HG03439 (cell line): ENCODE measurements around the gene TTBK2.
"Not testable (repeated sequence)": the region's sequence is repeated elsewhere in the genome, so short reads cannot be mapped to it uniquely, and the experiment has no call there.

Source experiments
- ATAC-seq: cut with Tn5 transposase; IDR thresholded peaks from one replicate; pipeline ENCODE4 v1.9.1; 2021; ENCODE audit warnings: mild to moderate bottlenecking, moderate library complexity; ENCODE audit not compliant: unreplicated experiment

The TTBK2 gene

GRCh38 chr15:42911058-42911592 is 9.5 kb downstream of the TTBK2 start:
- ATAC-seq = no peak

DNA sequence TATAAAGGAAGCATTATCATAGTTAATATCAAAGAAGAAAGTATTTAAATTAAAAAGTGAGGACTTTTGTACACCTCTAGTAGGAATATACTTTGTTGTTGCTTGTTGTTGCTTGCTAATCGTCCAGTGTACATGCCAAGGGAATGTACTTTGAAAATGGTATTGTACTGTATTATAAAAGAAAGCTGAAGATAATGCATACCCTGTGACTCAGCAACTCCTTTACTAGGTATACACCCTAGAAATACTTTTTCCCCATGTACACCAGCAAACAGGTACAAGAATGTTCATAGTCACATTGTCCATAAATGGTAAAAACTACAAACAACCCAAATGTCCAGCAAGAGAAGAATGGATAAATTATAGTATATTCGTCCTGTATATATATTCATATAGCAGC is 12.0 kb downstream of the TTBK2 start:
- no peak for ATAC-seq

DNA sequence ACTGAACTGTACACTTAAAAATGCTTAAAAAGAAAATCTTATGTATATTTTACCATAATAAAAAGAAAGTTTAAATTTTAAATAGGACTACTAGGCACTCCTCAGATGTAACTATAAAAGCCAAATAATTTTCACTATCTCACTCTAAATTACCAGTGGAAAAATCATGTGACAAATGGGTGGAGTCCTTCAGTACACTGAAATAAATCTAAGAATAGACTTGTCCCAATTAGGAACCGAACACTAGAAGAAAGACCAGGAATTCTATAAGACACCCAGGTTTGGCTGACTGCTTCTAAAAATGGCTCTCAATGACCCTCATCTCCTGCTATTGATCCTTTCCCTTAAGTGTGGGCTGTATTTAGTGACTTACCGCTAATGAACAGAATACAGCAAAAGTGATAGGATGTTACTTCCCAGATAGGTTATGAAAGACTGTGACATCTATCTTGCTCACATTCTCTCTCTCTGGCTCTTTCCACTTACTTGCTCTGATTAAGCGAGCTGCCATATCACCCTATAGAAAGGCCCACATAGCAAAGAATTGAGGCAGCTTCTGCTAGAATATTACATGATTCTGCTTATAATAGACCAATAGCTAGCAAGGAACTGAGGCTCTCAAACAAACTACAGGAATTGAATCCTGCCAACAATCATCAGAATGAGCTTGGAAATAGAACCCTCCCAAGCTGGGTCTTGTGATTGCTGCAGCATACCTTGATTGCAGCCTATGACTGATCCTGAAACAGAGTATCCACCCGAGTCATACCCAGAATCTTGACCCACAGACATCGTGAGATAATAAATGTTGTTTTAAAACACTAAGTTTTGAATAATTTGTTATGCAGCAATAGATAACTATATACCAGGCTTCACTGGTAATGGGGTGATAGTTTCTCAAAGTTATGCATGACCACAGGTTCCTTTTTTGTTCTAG is 16.9 kb downstream of the TTBK2 start:
- ATAC-seq = no peak

DNA sequence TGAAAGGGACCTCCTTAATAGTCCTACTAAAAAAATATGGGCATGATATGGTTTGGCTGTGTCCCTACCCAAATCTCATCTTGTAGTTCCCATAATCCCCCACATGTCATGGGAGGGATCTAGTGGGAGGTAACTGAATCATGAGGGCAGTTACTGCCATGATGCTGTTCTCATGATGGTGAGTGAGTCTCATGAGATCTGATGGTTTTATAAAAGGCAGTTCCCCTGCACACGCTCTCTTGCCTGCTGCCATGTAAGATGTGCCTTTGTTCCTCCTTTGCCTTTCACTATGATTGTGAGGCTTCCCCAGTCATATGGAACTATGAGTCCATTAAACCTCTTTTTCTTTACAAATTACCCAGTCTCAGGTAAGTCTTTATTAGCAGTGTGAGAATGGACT is 26.7 kb downstream of the TTBK2 start:
- ATAC-seq = not testable (repeated sequence)

DNA sequence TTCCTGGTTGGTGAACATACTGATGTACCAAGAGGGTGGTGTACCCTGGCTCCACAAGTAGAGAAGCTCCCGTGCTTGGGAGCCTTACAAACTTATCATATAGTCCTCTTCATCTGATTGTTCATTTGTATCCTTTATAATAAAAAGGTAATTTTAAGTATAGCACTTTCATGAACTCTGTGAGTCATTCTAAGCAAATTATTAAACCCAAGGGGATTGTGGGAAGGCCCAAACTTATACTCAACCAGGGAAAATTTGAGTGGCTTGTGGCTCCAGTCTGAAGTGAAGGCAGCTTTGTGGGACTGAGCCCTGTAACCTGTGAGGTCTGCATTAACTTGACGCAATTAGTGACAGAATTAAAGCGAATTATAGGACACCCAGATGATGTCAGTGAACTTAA is 29.0 kb downstream of the TTBK2 start:
- no peak for ATAC-seq

DNA sequence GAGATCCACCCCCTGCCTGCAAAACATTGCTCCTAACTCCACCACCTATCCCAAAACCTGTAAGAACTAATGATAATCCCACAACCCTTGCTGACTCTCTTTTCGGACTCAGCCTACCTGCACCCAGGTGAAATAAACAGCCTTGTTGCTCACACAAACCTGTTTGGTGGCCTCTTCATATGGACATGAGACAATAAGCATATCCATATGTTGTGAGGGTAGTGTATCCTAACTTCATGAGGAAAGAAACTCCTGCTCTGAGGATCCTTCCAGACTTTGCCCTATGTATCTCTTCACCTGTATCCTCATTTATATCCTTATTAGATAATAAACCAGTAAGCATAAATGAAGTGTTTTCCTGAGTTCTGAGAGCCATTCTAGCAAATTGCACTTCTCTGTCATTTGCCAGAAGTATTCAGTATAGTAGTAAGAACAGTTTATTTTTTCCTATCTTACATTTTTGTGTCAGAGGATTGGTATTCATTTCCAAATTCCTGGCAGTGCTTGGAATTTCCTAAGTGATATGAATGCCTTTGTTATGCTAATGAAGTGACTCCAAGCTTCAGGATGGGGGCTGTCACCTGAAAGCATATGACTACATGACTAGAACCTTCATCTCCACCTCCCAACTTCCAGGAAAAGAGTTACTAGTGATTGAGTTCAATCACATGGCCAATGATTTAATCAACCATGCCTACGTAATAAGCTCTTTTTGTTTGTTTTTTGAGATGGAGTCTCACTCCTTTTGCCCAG is 30.2 kb downstream of the TTBK2 start:
- ATAC-seq = no peak

- not testable (repeated sequence) for ATAC-seq
Observed at GRCh38 chr15:42887384-42887783, 33.2 kb downstream of the TTBK2 start.

DNA sequence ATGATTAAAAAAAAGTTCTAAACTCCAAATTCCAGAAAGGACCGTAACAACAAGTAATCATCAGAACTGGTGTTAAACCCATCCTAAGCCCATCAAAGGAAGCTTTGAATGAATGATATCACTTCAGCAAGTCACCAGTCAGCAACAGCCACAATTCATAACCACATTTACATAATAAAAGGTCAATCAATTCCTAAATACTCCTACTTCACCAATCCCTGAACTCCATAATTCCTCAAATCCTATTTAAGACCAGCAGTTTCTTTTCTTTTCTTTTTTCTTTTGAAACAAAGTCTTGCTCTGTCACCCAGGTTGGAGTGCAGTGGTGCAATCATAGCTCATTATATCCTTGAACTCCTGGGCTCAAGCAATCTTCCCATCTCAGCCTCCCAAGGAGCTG is 40.5 kb downstream of the TTBK2 start:
- ATAC-seq = no peak

GRCh38 chr15:42879443-42879842 is 41.1 kb downstream of the TTBK2 start:
- no peak for ATAC-seq

- no peak for ATAC-seq
Observed at GRCh38 chr15:42876224-42876623, 44.4 kb downstream of the TTBK2 start.

DNA sequence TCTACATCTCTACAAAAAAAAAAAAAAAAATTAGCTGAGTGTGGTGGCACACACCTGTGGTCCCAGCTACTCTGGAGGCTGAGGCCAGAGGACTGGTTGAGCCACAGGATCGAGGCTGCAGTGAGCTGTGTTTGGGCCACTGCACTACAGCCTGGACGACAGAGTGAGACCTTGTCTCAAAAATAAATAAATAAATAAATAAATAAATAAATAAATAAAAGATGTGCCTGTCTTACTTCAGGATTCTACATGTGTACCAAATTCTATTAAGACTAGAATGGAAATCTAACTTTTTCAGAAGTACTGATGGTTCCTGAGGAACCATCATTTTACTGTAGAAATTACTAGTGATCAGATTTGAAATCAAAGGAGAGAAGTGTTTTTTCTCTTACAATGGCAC is 51.9 kb downstream of the TTBK2 start:
- no peak for ATAC-seq

GRCh38 chr15:42863572-42864239 is 56.9 kb downstream of the TTBK2 start:
- no peak for ATAC-seq

DNA sequence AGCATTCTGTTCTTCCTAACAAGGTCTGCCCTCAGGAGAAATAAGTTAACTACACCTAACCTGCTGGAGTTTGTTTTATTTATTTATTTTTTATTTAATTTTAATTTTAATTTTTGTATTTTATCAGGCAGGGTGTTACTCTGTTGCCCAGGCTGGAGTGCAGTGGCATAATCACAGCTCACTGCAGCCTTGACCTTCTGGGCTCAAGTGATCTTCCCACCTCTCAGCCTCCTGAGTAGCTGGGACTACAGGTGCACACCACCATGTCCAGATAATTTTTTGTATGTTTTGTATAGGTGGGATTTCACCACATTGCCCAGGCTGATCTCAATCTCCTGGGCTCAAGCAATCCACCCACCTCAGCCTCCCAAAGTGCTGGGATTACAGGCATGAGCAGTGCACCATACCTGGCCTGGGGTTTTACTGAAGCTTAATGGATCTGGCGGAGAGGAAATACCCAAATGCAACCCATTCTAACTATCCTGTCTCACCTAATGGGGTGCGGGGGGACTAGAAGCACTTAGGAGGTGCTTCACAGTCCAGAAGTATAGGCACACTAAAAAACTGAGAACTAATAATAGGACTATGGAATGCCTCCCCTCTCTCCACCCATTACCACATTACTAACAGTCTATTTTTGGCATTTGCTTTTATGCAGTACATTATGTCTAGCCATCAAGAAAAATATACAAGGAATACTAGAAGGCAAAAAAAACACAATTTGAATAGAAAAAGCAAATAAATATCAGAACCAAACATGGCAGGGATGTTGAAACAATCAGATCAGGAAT is 61.4 kb downstream of the TTBK2 start:
- ATAC-seq = no peak

- ATAC-seq = no peak
Observed at GRCh38 chr15:42858540-42858939, 62.0 kb downstream of the TTBK2 start.

GRCh38 chr15:42854576-42854975 is 66.0 kb downstream of the TTBK2 start:
- ATAC-seq = no peak

GRCh38 chr15:42849836-42850235 is 70.7 kb downstream of the TTBK2 start:
- no peak for ATAC-seq

DNA sequence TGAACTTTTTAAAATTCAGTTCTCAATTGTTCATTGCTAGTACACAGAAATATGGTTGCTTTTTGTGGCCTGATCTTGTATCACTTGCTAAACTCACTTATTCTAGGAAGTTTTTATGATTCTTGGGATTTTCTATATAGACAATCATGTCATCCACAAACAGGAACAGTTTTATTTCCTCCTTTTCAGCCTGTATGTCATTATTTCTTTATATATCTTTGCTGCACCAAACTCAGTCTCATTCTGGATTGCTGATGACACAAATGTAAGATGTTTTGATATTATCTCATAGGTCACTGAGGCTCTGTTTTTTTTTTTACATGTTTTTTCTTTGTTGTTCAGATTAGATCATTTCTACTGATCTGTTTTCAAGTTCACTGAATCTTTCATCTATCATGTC is 71.7 kb downstream of the TTBK2 start:
- no peak for ATAC-seq

GRCh38 chr15:42846647-42847046 is 73.9 kb downstream of the TTBK2 start:
- no peak for ATAC-seq

GRCh38 chr15:42845581-42845980 is 75.0 kb downstream of the TTBK2 start:
- ATAC-seq = no peak

GRCh38 chr15:42843699-42844098 is 76.9 kb downstream of the TTBK2 start:
- no peak for ATAC-seq
